Esophagus squamous epithelium (tissue), 5 donors: ENCODE data around the gene SLC1A6. TPM values are rescaled to one million over a fixed set of nuclear protein-coding genes. Genes with fewer than 3 reads are reported as not detected.

Source experiments
- DNase-seq: peaks from one replicate; lab custom pipeline; 2025; lab: John Stamatoyannopoulos, UW
- H3K27ac ChIP-seq, 4 donors: fragments of 200-600 bp; sonication (generic); one replicate each; pipeline ENCODE4 v1.5.1; 2016 to 2019; ENCODE audit warnings: mild to moderate bottlenecking in 1 of 4
- H3K27me3 ChIP-seq, 4 donors: fragments of 200-600 bp; sonication (generic); 1 replicate in 3 of 4; 2 replicates in 1 of 4; pipeline versions ENCODE4 v1.5.1 to v1.6.0; 2017 to 2021; ENCODE audit warnings: antibody characterized with exemption in 1 of 4
- H3K36me3 ChIP-seq, 3 donors: fragments of 200-600 bp; sonication (generic); one replicate each; pipeline ENCODE4 v1.5.1; 2016 to 2019
- H3K4me1 ChIP-seq, 3 donors: fragments of 200-600 bp; sonication (generic); one replicate each; pipeline ENCODE4 v1.5.1; 2017 to 2019
- H3K4me3 ChIP-seq, 4 donors: fragments of 200-600 bp; sonication (generic); 1 replicate in 3 of 4; 2 replicates in 1 of 4; pipeline ENCODE4 v1.5.1; 2016 to 2019; ENCODE audit warnings: mild to moderate bottlenecking in 2 of 4, moderate library complexity in 1 of 4
- H3K9me3 ChIP-seq, 3 donors: fragments of 200-600 bp; sonication (generic); one replicate each; pipeline ENCODE4 v1.5.1; 2016 to 2019
- CTCF ChIP-seq, 6 experiments: fragments of 450-650 bp in 4 of 6; fragments of 200-600 bp in 2 of 6; sonication (generic) in 2 of 6; IDR thresholded peaks; one replicate each; pipeline ENCODE4 v1.5.1; 2016 to 2019; ENCODE audit warnings: antibody characterized with exemption in 6 of 6, mild to moderate bottlenecking in 4 of 6, moderate library complexity in 4 of 6
- POLR2A ChIP-seq, 4 donors: fragments of 450-650 bp; IDR thresholded peaks; one replicate each; pipeline ENCODE4 v1.6.1; 2017; ENCODE audit warnings: antibody characterized with exemption in 4 of 4, mild to moderate bottlenecking in 4 of 4, moderate library complexity in 3 of 4
- WGBS, 2 donors: methylation state at CpG; one replicate each; pipeline ENCODE4 v1.1.5; 2018; 5-methylcytosine and 5-hydroxymethylcytosine counted together
- intact Hi-C: fragments of 100-400 bp; cut with DNase I; formaldehyde crosslinking; loops from one replicate; pipeline ENCODE4 v1.15.0; 2022
- total RNA-seq, 4 donors: library from RNA; depleted of rRNA; stranded (reverse); fragments of >200 nt; gene quantifications; one replicate each; pipeline ENCODE4 v1.1.0, GENCODE V29; 2016
- donor health status: DM: yes; HTN: yes; CAD: no.

The SLC1A6 gene
- total RNA-seq, 4 donors from 2014 or later, result not detected

- H3K36me3 ChIP-seq, result no peaks in the 10 kb centered on the region
- DNase-seq, result no peak
- WGBS, 2 donors, result 63 to 70% methylated on average over 2 to 7 of the region's 11 CpGs
- no peaks in the 10 kb centered on the region for H3K9me3 ChIP-seq
- H3K4me3 ChIP-seq, result no peak overlapping the region
- H3K4me1 ChIP-seq, result no peaks in the 10 kb centered on the region
- H3K27ac ChIP-seq, result no peak overlapping the region
- intact Hi-C loops, result no loop called here
- H3K27me3 ChIP-seq, result peaks cover 0 to 19% (median 0%) of the 10 kb centered on the region in 4 donors
- TF ChIP-seq CTCF (IDR thresholded peaks at IDR 0.05), result no peak
- no peak for TF ChIP-seq POLR2A (IDR thresholded peaks at IDR 0.05)
Measured at GRCh38 chr19:14992780-14993179, 13.1 kb upstream of the SLC1A6 start.

GRCh38 chr19:14985133-14985532 lies 5.5 kb upstream of the SLC1A6 start:
- no peaks in the 10 kb centered on the region for H3K9me3 ChIP-seq
- H3K36me3 ChIP-seq, result no peaks in the 10 kb centered on the region
- H3K27ac ChIP-seq, result no peak overlapping the region
- no peak for TF ChIP-seq CTCF (IDR thresholded peaks at IDR 0.05)
- TF ChIP-seq POLR2A (IDR thresholded peaks at IDR 0.05), result no peak
- intact Hi-C loops, result no loop called here
- 32 to 51% methylated on average over 5 of the region's 5 CpGs for WGBS, 2 donors
- peaks cover 0 to 33% (median 1%) of the 10 kb centered on the region in 4 donors for H3K27me3 ChIP-seq
- no peak for DNase-seq
- no peak overlapping the region for H3K4me3 ChIP-seq
- peaks cover 0 to under 1% (median 0%) of the 10 kb centered on the region in 3 donors for H3K4me1 ChIP-seq

- 41 to 58% methylated on average over 5 to 6 of the region's 6 CpGs for WGBS, 2 donors
- peaks cover 0 to 77% (median 7%) of the 10 kb centered on the region in 4 donors for H3K27me3 ChIP-seq
Measured at GRCh38 chr19:14978161-14978776, 1.4 kb downstream of the SLC1A6 start.

GRCh38 chr19:14977128-14977527 lies 2.5 kb downstream of the SLC1A6 start:
- H3K27me3 ChIP-seq, result peaks cover 0 to 75% (median 7%) of the 10 kb centered on the region in 4 donors
- no peak for TF ChIP-seq CTCF (IDR thresholded peaks at IDR 0.05)
- no peak for TF ChIP-seq POLR2A (IDR thresholded peaks at IDR 0.05)

More at GRCh38 chr19:14978161-14978776, 1.4 kb downstream of the SLC1A6 start:
- TF ChIP-seq CTCF (IDR thresholded peaks at IDR 0.05) (no peak), POLR2A (IDR thresholded peaks at IDR 0.05) (no peak)
- DNase-seq, result no peak
- Histone ChIP-seq H3K36me3 (no peaks in the 10 kb centered on the region), H3K4me1 (peaks cover 3 to 12% (median 8%) of the 10 kb centered on the region in 3 donors), H3K27ac (no peak overlapping the region), H3K9me3 (no peaks in the 10 kb centered on the region), H3K4me3 (no peak overlapping the region)
- intact Hi-C loops, result no loop called here

GRCh38 chr19:14974488-14974887 lies 5.2 kb downstream of the SLC1A6 start:
- TF ChIP-seq CTCF (IDR thresholded peaks at IDR 0.05), result no peak
- TF ChIP-seq POLR2A (IDR thresholded peaks at IDR 0.05), result no peak
- no peak for DNase-seq
- peaks cover 0 to 56% (median 0%) of the 10 kb centered on the region in 4 donors for H3K27me3 ChIP-seq
- no peak overlapping the region for H3K4me3 ChIP-seq
- peaks cover 0 to 5% (median 3%) of the 10 kb centered on the region in 3 donors for H3K4me1 ChIP-seq
- WGBS, 2 donors, result 52 to 60% methylated on average over 4 of the region's 4 CpGs
- intact Hi-C loops, result no loop called here
- no peak overlapping the region for H3K27ac ChIP-seq
- no peaks in the 10 kb centered on the region for H3K9me3 ChIP-seq
- no peaks in the 10 kb centered on the region for H3K36me3 ChIP-seq

More at GRCh38 chr19:14977128-14977527, 2.5 kb downstream of the SLC1A6 start:
- 44 to 48% methylated on average over 5 of the region's 5 CpGs for WGBS, 2 donors
- intact Hi-C loops, result no loop called here
- DNase-seq, result no peak
- H3K9me3 ChIP-seq, result no peaks in the 10 kb centered on the region
- no peak overlapping the region for H3K27ac ChIP-seq
- H3K4me3 ChIP-seq, result no peak overlapping the region
- peaks cover 3 to 12% (median 8%) of the 10 kb centered on the region in 3 donors for H3K4me1 ChIP-seq
- no peaks in the 10 kb centered on the region for H3K36me3 ChIP-seq
